Activated effector memory CD4-positive, alpha-beta T cell treated with Interleukin-2 at 50 U/mL for 16 hours (primary cell): ENCODE results near the gene USP17L21.
"Not testable (repeated sequence)": the region's sequence is repeated elsewhere in the genome, so short reads cannot be mapped to it uniquely, and the experiment has no call there.

Experiments
- DNase-seq: peaks from one replicate; pipeline ENCODE4 v3.0.0-alpha.2; 2020

USP17L21 gene, protein sequence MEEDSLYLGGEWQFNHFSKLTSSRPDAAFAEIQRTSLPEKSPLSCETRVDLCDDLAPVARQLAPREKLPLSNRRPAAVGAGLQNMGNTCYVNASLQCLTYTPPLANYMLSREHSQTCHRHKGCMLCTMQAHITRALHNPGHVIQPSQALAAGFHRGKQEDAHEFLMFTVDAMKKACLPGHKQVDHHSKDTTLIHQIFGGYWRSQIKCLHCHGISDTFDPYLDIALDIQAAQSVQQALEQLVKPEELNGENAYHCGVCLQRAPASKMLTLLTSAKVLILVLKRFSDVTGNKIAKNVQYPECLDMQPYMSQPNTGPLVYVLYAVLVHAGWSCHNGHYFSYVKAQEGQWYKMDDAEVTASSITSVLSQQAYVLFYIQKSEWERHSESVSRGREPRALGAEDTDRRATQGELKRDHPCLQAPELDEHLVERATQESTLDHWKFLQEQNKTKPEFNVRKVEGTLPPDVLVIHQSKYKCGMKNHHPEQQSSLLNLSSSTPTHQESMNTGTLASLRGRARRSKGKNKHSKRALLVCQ

DNA sequence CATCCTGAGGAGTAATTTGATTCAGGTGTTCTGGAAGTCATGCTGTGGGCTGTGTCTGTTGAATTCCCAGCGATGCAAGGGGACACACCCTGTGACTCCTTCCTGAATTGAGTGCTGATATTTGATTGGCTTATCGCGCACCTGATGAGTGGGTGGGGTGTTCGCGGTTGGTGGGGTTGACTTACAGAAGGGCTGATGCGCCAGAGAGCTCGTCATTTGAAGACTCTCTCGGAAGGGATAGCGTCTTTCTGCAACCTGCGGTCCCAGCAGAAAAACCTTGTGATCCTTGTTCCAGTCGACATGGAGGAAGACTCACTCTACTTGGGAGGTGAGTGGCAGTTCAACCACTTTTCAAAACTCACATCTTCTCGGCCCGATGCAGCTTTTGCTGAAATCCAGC is at the start of gene USP17L21:
USP17L21 (plus strand) TSS at position 301 of the 400 bp plus-strand sequence; CDS start at position 301, 0 bp downstream.
- not testable (repeated sequence) for DNase-seq

DNA sequence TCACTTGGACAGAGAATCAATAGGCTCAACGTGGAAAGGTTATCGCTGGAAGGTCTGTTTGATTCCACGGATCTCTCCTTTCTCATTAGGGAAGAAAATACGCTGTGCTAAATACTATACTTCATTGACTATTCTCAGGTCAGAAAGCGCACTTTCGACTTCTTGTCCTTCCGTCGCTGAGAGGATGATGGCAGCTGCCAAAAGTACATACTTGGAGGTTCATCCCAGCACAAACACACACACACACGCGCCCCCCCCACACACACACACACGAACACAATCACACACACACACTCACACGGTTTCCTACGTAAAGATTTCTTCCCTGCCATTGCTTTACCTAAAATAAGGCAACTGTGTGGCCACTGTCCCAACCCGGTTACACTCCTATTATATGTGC is 48.0 kb upstream of the USP17L21 start:
- DNase-seq = not testable (repeated sequence)

DNA sequence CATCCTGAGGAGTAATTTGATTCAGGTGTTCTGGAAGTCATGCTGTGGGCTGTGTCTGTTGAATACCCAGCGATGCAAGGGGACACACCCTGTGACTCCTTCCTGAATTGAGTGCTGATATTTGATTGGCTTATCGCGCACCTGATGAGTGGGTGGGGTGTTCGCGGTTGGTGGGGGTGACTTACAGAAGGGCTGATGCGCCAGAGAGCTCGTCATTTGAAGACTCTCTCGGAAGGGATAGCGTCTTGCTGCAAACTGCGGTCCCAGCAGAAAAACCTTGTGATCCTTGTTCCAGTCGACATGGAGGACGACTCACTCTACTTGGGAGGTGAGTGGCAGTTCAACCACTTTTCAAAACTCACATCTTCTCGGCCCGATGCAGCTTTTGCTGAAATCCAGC is 47.6 kb upstream of the USP17L21 start, which contains the start of gene USP17L11:
USP17L11 (plus strand) TSS at position 301 of the 400 bp plus-strand sequence; CDS start at position 301, 0 bp downstream.
- not testable (repeated sequence) for DNase-seq

DNA sequence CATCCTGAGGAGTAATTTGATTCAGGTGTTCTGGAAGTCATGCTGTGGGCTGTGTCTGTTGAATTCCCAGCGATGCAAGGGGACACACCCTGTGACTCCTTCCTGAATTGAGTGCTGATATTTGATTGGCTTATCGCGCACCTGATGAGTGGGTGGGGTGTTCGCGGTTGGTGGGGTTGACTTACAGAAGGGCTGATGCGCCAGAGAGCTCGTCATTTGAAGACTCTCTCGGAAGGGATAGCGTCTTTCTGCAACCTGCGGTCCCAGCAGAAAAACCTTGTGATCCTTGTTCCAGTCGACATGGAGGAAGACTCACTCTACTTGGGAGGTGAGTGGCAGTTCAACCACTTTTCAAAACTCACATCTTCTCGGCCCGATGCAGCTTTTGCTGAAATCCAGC is 42.8 kb upstream of the USP17L21 start, which contains the start of gene USP17L12:
USP17L12 (plus strand) TSS at position 301 of the 400 bp plus-strand sequence; CDS start at position 301, 0 bp downstream.
- not testable (repeated sequence) for DNase-seq

DNA sequence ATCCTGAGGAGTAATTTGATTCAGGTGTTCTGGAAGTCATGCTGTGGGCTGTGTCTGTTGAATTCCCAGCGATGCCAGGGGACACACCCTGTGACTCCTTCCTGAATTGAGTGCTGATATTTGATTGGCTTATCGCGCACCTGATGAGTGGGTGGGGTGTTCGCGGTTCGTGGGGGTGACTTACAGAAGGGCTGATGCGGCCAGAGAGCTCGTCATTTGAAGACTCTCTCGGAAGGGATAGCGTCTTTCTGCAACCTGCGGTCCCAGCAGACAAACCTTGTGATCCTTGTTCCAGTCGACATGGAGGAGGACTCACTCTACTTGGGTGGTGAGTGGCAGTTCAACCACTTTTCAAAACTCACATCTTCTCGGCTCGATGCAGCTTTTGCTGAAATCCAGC is 38.1 kb upstream of the USP17L21 start, which contains the start of gene USP17L13:
USP17L13 (plus strand) TSS at position 301 of the 400 bp plus-strand sequence; CDS start at position 301, 0 bp downstream.
- not testable (repeated sequence) for DNase-seq

DNA sequence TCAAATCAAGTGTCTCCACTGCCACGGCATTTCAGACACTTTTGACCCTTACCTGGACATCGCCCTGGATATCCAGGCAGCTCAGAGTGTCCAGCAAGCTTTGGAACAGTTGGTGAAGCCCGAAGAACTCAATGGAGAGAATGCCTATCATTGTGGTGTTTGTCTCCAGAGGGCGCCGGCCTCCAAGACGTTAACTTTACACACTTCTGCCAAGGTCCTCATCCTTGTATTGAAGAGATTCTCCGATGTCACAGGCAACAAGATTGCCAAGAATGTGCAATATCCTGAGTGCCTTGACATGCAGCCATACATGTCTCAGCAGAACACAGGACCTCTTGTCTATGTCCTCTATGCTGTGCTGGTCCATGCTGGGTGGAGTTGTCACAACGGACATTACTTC is 32.4 kb upstream of the USP17L21 start:
- DNase-seq = not testable (repeated sequence)

DNA sequence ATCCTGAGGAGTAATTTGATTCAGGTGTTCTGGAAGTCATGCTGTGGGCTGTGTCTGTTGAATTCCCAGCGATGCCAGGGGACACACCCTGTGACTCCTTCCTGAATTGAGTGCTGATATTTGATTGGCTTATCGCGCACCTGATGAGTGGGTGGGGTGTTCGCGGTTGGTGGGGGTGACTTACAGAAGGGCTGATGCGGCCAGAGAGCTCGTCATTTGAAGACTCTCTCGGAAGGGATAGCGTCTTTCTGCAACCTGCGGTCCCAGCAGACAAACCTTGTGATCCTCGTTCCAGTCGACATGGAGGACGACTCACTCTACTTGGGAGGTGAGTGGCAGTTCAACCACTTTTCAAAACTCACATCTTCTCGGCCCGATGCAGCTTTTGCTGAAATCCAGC is 28.6 kb upstream of the USP17L21 start, which contains the start of gene USP17L15:
USP17L15 (plus strand) TSS at position 301 of the 400 bp plus-strand sequence; CDS start at position 301, 0 bp downstream.
- DNase-seq = not testable (repeated sequence)

DNA sequence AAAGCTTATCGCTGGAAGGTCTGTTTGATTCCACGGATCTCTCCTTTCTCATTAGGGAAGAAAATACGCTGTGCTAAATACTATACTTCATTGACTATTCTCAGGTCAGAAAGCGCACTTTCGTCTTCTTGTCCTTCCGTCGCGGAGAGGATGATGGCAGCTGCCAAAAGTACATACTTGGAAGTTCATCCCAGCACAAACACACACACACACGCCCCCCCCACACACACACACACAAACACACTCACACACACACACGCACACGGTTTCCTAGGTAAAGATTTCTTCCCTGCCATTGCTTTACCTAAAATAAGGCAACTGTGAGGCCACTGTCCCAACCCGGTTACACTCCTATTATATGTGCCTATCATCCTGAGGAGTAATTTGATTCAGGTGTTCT is 24.2 kb upstream of the USP17L21 start:
- not testable (repeated sequence) for DNase-seq

DNA sequence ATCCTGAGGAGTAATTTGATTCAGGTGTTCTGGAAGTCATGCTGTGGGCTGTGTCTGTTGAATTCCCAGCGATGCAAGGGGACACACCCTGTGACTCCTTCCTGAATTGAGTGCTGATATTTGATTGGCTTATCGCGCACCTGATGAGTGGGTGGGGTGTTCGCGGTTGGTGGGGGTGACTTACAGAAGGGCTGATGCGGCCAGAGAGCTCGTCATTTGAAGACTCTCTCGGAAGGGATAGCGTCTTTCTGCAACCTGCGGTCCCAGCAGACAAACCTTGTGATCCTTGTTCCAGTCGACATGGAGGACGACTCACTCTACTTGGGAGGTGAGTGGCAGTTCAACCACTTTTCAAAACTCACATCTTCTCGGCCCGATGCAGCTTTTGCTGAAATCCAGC is 19.1 kb upstream of the USP17L21 start, which contains the start of gene USP17L17:
USP17L17 (plus strand) TSS at position 301 of the 400 bp plus-strand sequence; CDS start at position 301, 0 bp downstream.
- not testable (repeated sequence) for DNase-seq

DNA sequence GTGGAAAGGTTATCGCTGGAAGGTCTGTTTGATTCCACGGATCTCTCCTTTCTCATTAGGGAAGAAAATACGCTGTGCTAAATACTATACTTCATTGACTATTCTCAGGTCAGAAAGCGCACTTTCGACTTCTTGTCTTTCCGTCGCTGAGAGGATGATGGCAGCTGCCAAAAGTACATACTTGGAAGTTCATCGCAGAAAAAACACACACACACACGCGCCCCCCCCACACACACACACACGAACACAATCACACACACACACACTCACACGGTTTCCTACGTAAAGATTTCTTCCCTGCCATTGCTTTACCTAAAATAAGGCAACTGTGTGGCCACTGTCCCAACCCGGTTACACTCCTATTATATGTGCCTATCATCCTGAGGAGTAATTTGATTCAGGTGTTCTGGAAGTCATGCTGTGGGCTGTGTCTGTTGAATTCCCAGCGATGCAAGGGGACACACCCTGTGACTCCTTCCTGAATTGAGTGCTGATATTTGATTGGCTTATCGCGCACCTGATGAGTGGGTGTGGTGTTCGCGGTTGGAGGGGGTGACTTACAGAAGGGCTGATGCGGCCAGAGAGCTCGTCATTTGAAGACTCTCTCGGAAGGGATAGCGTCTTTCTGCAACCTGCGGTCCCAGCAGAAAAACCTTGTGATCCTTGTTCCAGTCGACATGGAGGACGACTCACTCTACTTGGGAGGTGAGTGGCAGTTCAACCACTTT is 14.6 kb upstream of the USP17L21 start, which contains the start of gene USP17L18:
USP17L18 (plus strand) TSS at position 678 of the 728 bp plus-strand sequence; CDS start at position 678, 0 bp downstream.
- DNase-seq = not testable (repeated sequence)

DNA sequence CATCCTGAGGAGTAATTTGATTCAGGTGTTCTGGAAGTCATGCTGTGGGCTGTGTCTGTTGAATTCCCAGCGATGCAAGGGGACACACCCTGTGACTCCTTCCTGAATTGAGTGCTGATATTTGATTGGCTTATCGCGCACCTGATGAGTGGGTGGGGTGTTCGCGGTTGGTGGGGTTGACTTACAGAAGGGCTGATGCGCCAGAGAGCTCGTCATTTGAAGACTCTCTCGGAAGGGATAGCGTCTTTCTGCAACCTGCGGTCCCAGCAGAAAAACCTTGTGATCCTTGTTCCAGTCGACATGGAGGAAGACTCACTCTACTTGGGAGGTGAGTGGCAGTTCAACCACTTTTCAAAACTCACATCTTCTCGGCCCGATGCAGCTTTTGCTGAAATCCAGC is 9.6 kb upstream of the USP17L21 start, which contains the start of gene USP17L19:
USP17L19 (plus strand) TSS at position 301 of the 400 bp plus-strand sequence; CDS start at position 301, 0 bp downstream.
- not testable (repeated sequence) for DNase-seq

DNA sequence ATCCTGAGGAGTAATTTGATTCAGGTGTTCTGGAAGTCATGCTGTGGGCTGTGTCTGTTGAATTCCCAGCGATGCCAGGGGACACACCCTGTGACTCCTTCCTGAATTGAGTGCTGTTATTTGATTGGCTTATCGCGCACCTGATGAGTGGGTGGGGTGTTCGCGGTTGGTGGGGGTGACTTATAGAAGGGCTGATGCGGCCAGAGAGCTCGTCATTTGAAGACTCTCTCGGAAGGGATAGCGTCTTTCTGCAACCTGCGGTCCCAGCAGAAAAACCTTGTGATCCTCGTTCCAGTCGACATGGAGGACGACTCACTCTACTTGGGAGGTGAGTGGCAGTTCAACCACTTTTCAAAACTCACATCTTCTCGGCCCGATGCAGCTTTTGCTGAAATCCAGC is 4.8 kb upstream of the USP17L21 start, which contains the start of gene USP17L20:
USP17L20 (plus strand) TSS at position 301 of the 400 bp plus-strand sequence; CDS start at position 301, 0 bp downstream.
- DNase-seq = not testable (repeated sequence)

DNA sequence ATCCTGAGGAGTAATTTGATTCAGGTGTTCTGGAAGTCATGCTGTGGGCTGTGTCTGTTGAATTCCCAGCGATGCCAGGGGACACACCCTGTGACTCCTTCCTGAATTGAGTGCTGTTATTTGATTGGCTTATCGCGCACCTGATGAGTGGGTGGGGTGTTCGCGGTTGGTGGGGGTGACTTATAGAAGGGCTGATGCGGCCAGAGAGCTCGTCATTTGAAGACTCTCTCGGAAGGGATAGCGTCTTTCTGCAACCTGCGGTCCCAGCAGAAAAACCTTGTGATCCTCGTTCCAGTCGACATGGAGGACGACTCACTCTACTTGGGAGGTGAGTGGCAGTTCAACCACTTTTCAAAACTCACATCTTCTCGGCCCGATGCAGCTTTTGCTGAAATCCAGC is 4.6 kb downstream of the USP17L21 start, which contains the start of gene USP17L22:
USP17L22 (plus strand) TSS at position 301 of the 400 bp plus-strand sequence; CDS start at position 301, 0 bp downstream.
- DNase-seq = not testable (repeated sequence)

DNA sequence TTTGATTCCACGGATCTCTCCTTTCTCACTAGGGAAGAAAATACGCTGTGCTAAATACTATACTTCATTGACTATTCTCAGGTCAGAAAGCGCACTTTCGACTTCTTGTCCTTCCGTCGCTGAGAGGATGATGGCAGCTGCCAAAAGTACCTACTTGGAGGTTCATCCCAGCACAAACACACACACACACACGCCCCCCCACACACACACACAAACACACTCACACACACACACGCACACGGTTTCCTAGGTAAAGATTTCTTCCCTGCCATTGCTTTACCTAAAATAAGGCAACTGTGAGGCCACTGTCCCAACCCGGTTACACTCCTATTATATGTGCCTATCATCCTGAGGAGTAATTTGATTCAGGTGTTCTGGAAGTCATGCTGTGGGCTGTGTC is 9.0 kb downstream of the USP17L21 start:
- DNase-seq = not testable (repeated sequence)
